Measurements from ENCODE around the gene RNU7-1. TPM values are rescaled to one million over a fixed set of nuclear protein-coding genes. Genes with fewer than 3 reads are reported as not detected.
A peak's percentile ranks its signal among the peaks of the same experiment; 100 is the strongest.

The RNU7-1 gene
- total RNA-seq, 4 donors from 2014 or later, result not detected

GRCh38 chr12:6921996-6922946, 21.3 kb upstream of the RNU7-1 start:
- H3K4me1 ChIP-seq, result peaks cover 11 to 36% (median 32%) of the 10 kb centered on the region in 4 donors
- in situ Hi-C loops (cut with MboI; ENCODE audit: low pct_ligation_motif_present in 1 of 4, low pct_unique_long_range_greater_than_20kb in 1 of 4, low sequenced_read_pairs in 3 of 4) (loop anchor here in 1 of 4 donors (25.0 kb wide), 1 partner anchor 190 kb away; the partner anchor contains the start of gene C1RL), intact Hi-C loops (cut with DNase I; ENCODE audit: low total_unique reads) (no loop called here)
- no peaks in the 10 kb centered on the region for H3K27me3 ChIP-seq
- no peak overlapping the region for H3K4me3 ChIP-seq
- TF ChIP-seq, protein P1, sequence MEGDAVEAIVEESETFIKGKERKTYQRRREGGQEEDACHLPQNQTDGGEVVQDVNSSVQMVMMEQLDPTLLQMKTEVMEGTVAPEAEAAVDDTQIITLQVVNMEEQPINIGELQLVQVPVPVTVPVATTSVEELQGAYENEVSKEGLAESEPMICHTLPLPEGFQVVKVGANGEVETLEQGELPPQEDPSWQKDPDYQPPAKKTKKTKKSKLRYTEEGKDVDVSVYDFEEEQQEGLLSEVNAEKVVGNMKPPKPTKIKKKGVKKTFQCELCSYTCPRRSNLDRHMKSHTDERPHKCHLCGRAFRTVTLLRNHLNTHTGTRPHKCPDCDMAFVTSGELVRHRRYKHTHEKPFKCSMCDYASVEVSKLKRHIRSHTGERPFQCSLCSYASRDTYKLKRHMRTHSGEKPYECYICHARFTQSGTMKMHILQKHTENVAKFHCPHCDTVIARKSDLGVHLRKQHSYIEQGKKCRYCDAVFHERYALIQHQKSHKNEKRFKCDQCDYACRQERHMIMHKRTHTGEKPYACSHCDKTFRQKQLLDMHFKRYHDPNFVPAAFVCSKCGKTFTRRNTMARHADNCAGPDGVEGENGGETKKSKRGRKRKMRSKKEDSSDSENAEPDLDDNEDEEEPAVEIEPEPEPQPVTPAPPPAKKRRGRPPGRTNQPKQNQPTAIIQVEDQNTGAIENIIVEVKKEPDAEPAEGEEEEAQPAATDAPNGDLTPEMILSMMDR (IDR thresholded peaks at IDR 0.05), result no peak
- TF ChIP-seq POLR2A (IDR thresholded peaks at IDR 0.05) (no peak), EP300 (IDR thresholded peaks at IDR 0.05; ENCODE audit: low read depth) (no peak), POLR2AphosphoS5 (IDR thresholded peaks at IDR 0.05) (no peak)
- H3K9me3 ChIP-seq, result no peaks in the 10 kb centered on the region
- WGBS, 2 donors (ENCODE audit: low coverage in 1 of 2), result 73 to 83% methylated on average over 1 to 9 of the region's 9 CpGs
- H3K27ac ChIP-seq, result peak overlapping the region in 2 of 4 donors; percentile 14 to 19
- H3K36me3 ChIP-seq, result no peaks in the 10 kb centered on the region
- peak; percentile 41 for DNase-seq

DNA sequence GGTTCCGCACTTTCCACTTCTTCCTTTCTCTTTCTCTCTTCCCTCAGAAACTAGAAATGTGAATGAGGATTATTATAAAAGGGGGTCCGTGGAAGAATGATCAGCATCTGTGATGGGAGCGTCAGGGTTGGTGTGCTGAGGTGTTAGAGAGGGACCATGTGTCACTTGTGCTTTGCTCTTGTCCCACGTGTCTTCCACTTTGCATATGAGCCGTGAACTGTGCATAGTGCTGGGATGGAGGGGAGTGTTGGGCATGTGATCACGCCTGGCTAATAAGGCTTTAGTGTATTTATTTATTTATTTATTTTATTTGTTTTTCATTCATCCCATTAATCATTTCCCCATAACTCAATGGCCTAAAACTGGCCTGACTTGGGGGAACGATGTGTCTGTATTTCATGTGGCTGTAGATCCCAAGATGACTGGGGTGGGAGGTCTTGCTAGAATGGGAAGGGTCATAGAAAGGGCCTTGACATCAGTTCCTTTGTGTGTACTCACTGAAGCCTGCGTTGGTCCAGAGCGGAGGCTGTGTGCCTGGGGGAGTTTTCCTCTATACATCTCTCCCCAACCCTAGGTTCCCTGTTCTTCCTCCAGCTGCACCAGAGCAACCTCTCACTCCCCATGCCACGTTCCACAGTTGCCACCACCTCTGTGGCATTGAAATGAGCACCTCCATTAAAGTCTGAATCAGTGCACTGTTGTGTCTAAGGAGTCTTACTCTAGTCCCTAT, 20.4 kb upstream of the RNU7-1 start:
- Histone ChIP-seq H3K36me3 (no peaks in the 10 kb centered on the region), H3K27ac (peak overlapping the region in 2 of 4 donors; percentile 97 to 99), H3K27me3 (no peaks in the 10 kb centered on the region), H3K9me3 (no peaks in the 10 kb centered on the region), H3K4me1 (peaks cover 11 to 37% (median 32%) of the 10 kb centered on the region in 4 donors), H3K4me3 (no peak overlapping the region)
- intact Hi-C loops (cut with DNase I; ENCODE audit: low total_unique reads) (no loop called here), in situ Hi-C loops (cut with MboI; ENCODE audit: low pct_ligation_motif_present in 1 of 4, low pct_unique_long_range_greater_than_20kb in 1 of 4, low sequenced_read_pairs in 3 of 4) (loop anchor here in 1 of 4 donors (25.0 kb wide), 1 partner anchor 189 kb away; the partner anchor contains the start of gene C1RL)
- TF ChIP-seq POLR2AphosphoS5 (IDR thresholded peaks at IDR 0.05) (no peak), EP300 (IDR thresholded peaks at IDR 0.05; ENCODE audit: low read depth) (no peak), POLR2A (IDR thresholded peaks at IDR 0.05) (no peak)
- TF ChIP-seq, protein P1 (IDR thresholded peaks at IDR 0.05), result no peak
- DNase-seq, result no peak
- 70 to 73% methylated on average over 8 to 10 of the region's 10 CpGs for WGBS, 2 donors (ENCODE audit: low coverage in 1 of 2)

- 53% methylated on average over 6 of the region's 6 CpGs; no CpG with 5 or more reads in 1 of the 2 donors for WGBS, 2 donors (ENCODE audit: low coverage in 1 of 2)
- no peak overlapping the region for H3K4me3 ChIP-seq
- intact Hi-C loops (cut with DNase I; ENCODE audit: low total_unique reads), result loop anchor here (2.0 kb wide), 1 partner anchor 41 kb away; no protein-coding TSS in a partner anchor
- peak overlapping the region; percentile 96 to 99 (median 98) for H3K27ac ChIP-seq
- no peak for DNase-seq
- H3K36me3 ChIP-seq, result no peaks in the 10 kb centered on the region
- H3K27me3 ChIP-seq, result no peaks in the 10 kb centered on the region
- TF ChIP-seq POLR2A (IDR thresholded peaks at IDR 0.05), result no peak
- no peak for TF ChIP-seq EP300 (IDR thresholded peaks at IDR 0.05; ENCODE audit: low read depth)
- no peak for TF ChIP-seq POLR2AphosphoS5 (IDR thresholded peaks at IDR 0.05)
- TF ChIP-seq, protein P1 (IDR thresholded peaks at IDR 0.05), result no peak
- peaks cover 11 to 38% (median 33%) of the 10 kb centered on the region in 4 donors for H3K4me1 ChIP-seq
- H3K9me3 ChIP-seq, result no peaks in the 10 kb centered on the region
- in situ Hi-C loops (cut with MboI; ENCODE audit: low pct_ligation_motif_present in 1 of 4, low pct_unique_long_range_greater_than_20kb in 1 of 4, low sequenced_read_pairs in 3 of 4), result loop anchor here in 1 of 4 donors (25.0 kb wide), 1 partner anchor 188 kb away; the partner anchor contains the start of gene C1RL
These were observed 19.8 kb upstream of the RNU7-1 start for GRCh38 chr12:6923851-6924250.

GRCh38 chr12:6925239-6925539, 18.4 kb upstream of the RNU7-1 start:
- TF ChIP-seq POLR2A (IDR thresholded peaks at IDR 0.05), result peak; percentile 54
- TF ChIP-seq, protein P1 (IDR thresholded peaks at IDR 0.05), result no peak
- Histone ChIP-seq H3K4me1 (peaks cover 19 to 51% (median 46%) of the 10 kb centered on the region in 4 donors), H3K4me3 (no peak overlapping the region), H3K9me3 (no peaks in the 10 kb centered on the region), H3K27me3 (no peaks in the 10 kb centered on the region), H3K36me3 (no peaks in the 10 kb centered on the region), H3K27ac (peak overlapping the region; percentile 96 to 99 (median 98))
- DNase-seq, result no peak
- in situ Hi-C loops (cut with MboI; ENCODE audit: low pct_ligation_motif_present in 1 of 4, low pct_unique_long_range_greater_than_20kb in 1 of 4, low sequenced_read_pairs in 3 of 4) (loop anchor here in 2 of 4 donors (25.0 kb wide), 1 partner anchor 187 kb away; the partner anchor contains the start of gene C1RL (in 2 of the 2)), intact Hi-C loops (cut with DNase I; ENCODE audit: low total_unique reads) (loop anchor here (2.0 kb wide), 1 partner anchor 40 kb away; no protein-coding TSS in a partner anchor)
- WGBS, 2 donors (ENCODE audit: low coverage in 1 of 2), result 8% methylated on average over 1 of the region's 1 CpG; no CpG with 5 or more reads in 1 of the 2 donors

All from transverse colon (tissue), 4 donors.